GM19025 (cell line): ENCODE results near the gene SLC52A3.

Experiments used
- ATAC-seq: cut with Tn5 transposase; IDR thresholded peaks from one replicate; pipeline ENCODE4 v1.9.1; 2021; ENCODE audit warnings: mild to moderate bottlenecking, low read depth, moderate library complexity; ENCODE audit not compliant: unreplicated experiment

The SLC52A3 gene

GRCh38 chr20:770691-771090 is 2.4 kb upstream of the SLC52A3 start:
- no peak for ATAC-seq

GRCh38 chr20:766906-767305 is 1.4 kb downstream of the SLC52A3 start:
- no peak for ATAC-seq

- ATAC-seq, result no peak
These were observed 4.0 kb downstream of the SLC52A3 start for GRCh38 chr20:764255-764654.

GRCh38 chr20:761418-762381 is 6.6 kb downstream of the SLC52A3 start:
- no peak for ATAC-seq

- no peak for ATAC-seq
These were observed 7.4 kb downstream of the SLC52A3 start for GRCh38 chr20:760751-761417.

- no peak for ATAC-seq
These were observed 10.8 kb downstream of the SLC52A3 start for GRCh38 chr20:757506-757905.

- no peak for ATAC-seq
These were observed 12.4 kb downstream of the SLC52A3 start for GRCh38 chr20:755941-756340.

- ATAC-seq, result no peak
These were observed 13.4 kb downstream of the SLC52A3 start for GRCh38 chr20:754904-755303.

GRCh38 chr20:753897-754635 is 14.2 kb downstream of the SLC52A3 start:
- no peak for ATAC-seq

- no peak for ATAC-seq
These were observed 15.2 kb downstream of the SLC52A3 start for GRCh38 chr20:753136-753535.

- no peak for ATAC-seq
These were observed 16.0 kb downstream of the SLC52A3 start for GRCh38 chr20:752291-752690.

- no peak for ATAC-seq
These were observed 16.5 kb downstream of the SLC52A3 start for GRCh38 chr20:751761-752160.

GRCh38 chr20:750801-751200 is 17.5 kb downstream of the SLC52A3 start:
- ATAC-seq, result no peak

GRCh38 chr20:745683-746301 is 22.5 kb downstream of the SLC52A3 start:
- no peak for ATAC-seq

- no peak for ATAC-seq
These were observed 26.1 kb downstream of the SLC52A3 start for GRCh38 chr20:742156-742555.

- no peak for ATAC-seq
These were observed 26.7 kb downstream of the SLC52A3 start for GRCh38 chr20:741620-742019.

GRCh38 chr20:740162-740561 is 28.1 kb downstream of the SLC52A3 start:
- no peak for ATAC-seq

- no peak for ATAC-seq
These were observed 28.6 kb downstream of the SLC52A3 start for GRCh38 chr20:739736-740135.

GRCh38 chr20:733861-734260 is 34.4 kb downstream of the SLC52A3 start:
- no peak for ATAC-seq

GRCh38 chr20:732727-733126 is 35.6 kb downstream of the SLC52A3 start:
- ATAC-seq, result no peak
